HG03095 (cell line): ENCODE results near the gene PJVK.
"Not testable (repeated sequence)": the region's sequence is repeated elsewhere in the genome, so short reads cannot be mapped to it uniquely, and the experiment has no call there.

Experiments
- ATAC-seq: cut with Tn5 transposase; IDR thresholded peaks from one replicate; pipeline ENCODE4 v1.9.1; 2021; ENCODE audit warnings: moderate library complexity; ENCODE audit not compliant: unreplicated experiment

The PJVK gene, protein sequence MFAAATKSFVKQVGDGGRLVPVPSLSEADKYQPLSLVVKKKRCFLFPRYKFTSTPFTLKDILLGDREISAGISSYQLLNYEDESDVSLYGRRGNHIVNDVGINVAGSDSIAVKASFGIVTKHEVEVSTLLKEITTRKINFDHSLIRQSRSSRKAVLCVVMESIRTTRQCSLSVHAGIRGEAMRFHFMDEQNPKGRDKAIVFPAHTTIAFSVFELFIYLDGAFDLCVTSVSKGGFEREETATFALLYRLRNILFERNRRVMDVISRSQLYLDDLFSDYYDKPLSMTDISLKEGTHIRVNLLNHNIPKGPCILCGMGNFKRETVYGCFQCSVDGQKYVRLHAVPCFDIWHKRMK

DNA sequence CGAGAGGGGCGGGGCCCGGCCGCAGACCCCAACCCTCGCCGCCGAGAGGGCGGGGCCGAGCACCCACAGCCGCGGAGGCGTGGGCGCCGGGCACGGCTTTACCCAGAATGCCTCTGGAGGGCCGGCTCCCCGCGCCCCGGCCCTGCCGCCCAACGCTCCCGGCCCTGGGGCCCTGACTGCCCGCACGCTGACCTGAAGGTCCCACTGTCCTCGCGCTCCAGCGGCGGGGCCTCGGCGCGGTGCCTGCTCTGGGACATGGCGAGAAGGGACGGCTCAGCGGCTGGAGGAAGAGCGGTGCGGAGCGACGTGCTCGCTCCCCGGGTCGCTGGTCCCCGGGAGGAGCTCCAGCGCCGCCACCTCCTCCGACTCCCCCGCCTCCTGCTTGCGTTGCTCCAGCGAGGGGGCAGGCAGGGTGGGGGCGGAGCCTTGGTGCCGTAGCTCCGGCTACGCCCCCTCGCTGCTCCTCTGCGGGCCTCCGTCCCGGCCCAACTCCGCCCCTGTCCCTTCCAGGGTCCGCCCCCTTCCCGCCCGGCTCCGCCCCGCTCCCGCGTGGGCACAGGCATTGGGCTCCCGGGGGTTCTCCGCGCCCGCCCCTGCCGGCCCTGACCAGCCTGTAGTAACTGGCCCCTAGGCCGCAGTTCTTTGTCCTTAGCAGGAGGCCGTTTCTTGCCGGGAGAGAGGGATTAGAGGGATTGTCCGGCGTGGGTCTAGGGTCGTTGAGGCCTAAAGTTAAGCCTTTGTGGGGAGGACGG, at the start of gene PJVK, which contains the start of gene PRKRA:
PJVK (plus strand) TSS at position 605 of the 752 bp plus-strand sequence. CDS start 2,032 bp downstream, outside the sequence.
PRKRA (minus strand) TSS at position 402 of the 752 bp plus-strand sequence; CDS start at position 257, 145 bp downstream.
- ATAC-seq = peak; percentile 82

GRCh38 chr2:178401994-178402437, 49.2 kb upstream of the PJVK start:
- ATAC-seq = no peak

- peak; percentile 46 for ATAC-seq
Measured at GRCh38 chr2:178403671-178404306, 47.4 kb upstream of the PJVK start.

DNA sequence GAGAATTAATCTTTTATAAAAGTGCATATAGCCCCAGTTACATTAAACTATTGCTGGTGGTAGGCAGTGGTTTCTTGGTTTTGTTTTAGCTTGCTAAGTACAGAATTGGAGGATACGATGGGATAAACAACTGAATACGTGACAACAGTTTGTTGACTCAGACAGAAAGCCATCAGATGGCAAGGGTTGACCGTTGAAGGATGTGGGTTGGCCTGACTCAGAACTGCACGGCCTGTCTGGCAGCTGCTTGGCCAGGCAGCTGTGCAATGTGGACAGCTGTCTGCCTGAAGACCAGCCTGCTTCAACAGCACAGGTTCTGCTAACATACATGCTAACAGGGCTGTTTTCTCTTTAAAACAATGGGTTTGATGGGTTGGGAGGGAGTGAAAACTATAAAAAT, 46.8 kb upstream of the PJVK start:
- ATAC-seq = peak; percentile 99

- no peak for ATAC-seq
Measured at GRCh38 chr2:178409261-178409660, 41.9 kb upstream of the PJVK start.

DNA sequence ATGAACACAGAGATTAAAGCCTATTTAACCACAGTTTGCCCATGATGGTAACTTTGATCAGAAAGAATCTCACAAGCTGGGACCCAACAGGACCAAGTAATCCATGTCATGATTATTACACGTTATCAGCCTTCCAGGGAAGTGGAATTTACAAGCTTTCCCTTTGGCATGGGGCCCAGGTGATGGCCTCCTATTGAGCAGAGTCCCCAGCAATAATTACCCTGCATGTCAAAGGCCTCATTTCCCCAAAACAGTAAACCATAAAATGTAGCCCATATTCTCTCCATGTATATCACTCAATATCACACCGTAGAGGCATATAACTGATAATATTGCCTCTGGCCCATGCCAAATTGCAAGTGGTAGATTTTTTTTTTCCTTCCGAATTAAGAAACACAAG, 39.1 kb upstream of the PJVK start:
- ATAC-seq = no peak

- not testable (repeated sequence) for ATAC-seq
Measured at GRCh38 chr2:178412453-178412852, 38.7 kb upstream of the PJVK start.

DNA sequence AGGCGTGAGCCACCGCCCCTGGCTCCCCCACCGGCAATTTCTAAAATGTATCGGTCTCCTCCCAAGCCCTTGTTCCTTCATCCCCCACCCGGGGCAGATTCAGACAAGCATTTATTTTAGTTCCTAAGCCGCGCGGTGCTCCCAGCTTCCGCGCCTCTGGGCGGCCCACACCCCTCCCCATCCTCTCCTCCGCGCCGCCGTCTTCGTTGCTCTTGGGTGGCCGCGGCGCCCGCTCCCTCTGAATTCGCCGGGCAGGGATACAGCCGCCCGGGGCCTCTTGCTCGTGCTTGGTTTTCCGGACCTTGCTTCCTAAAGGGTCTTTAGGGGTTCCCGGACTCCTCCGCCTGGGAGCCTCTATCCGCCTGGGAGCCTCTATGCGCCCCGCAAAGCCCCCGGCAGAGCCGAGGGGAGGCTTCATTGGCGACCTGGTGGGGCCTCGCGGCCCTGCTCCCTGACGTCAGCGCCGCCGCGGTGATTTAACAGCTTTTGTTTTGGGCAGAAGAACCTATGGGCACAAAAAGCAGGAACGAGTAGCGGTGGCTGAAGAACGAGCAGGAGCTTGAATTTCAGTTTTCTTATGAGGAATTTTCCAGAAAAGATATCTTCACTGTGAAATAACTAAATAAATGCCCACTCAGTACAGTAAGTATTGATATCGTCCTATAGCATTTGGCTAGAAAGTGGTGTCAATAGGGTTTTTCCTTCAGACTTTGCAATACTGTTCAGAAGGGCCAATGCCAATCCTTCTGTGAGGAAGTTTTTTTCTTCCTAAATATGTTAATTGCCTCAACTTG, 37.5 kb upstream of the PJVK start:
- peak; percentile 75 for ATAC-seq

- peak; percentile 79 for ATAC-seq
Measured at GRCh38 chr2:178414266-178415247, 36.6 kb upstream of the PJVK start.

GRCh38 chr2:178415979-178416378, 35.2 kb upstream of the PJVK start:
- ATAC-seq = no peak

GRCh38 chr2:178417916-178418315, 33.3 kb upstream of the PJVK start:
- no peak for ATAC-seq

DNA sequence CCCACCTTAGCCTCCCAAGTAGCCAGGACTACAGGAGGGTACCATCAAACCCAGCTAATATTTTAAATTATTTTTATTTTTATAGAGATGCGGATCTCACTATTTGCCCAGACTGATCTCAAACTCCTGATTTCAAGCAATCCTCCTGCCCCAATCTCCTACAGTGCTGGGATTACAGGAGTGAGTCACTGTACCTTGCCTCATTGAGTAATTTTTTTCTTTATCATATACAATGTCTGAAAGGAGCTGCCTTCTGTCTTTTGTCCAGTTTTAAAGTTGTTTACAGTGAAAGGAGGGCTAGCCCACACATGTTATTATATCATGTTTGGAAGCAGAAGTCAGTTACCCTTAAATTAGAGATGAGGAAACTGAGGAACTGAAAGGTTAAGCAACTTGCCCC, 32.8 kb upstream of the PJVK start:
- no peak for ATAC-seq

DNA sequence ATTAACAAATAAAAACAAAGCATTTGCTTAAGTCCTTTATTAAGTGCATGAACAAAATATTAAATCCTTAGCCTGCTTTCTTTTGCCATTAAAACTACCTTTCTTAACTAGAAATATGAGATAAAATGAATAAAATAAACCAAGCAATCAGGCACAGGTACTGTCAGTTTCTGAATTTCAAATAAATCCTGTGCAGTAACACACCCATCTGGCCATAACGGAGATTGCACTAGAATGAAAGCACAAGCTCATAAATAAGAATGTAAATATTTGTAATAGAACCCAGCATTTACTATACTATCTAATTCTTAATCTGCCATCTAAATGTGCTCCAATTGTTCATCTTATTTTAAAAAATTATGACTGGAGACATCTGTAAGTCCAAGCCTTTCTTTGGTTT, 32.1 kb upstream of the PJVK start:
- no peak for ATAC-seq

- ATAC-seq = no peak
Measured at GRCh38 chr2:178420463-178420999, 30.6 kb upstream of the PJVK start.

- ATAC-seq = no peak
Measured at GRCh38 chr2:178422097-178422496, 29.1 kb upstream of the PJVK start.

DNA sequence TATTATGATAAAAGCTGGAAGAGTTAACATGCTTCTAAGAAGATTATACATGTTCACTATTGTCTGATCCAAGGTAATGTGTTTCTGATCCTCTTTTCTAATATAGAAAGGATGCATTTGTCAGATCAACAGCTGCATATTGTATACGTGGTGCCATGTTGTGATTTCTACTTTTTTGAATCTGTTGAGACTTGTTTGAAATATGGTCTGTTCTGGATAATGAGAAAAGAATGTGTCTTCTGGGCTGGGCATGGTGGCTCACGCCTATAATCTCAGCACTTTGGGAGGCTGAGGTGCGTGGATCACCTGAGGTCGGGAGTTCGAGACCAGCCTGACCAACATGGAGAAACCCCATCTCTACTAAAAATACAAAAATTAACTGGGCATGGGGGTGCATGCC, 27.4 kb upstream of the PJVK start:
- ATAC-seq = not testable (repeated sequence)

GRCh38 chr2:178425255-178425827, 25.8 kb upstream of the PJVK start:
- no peak for ATAC-seq

DNA sequence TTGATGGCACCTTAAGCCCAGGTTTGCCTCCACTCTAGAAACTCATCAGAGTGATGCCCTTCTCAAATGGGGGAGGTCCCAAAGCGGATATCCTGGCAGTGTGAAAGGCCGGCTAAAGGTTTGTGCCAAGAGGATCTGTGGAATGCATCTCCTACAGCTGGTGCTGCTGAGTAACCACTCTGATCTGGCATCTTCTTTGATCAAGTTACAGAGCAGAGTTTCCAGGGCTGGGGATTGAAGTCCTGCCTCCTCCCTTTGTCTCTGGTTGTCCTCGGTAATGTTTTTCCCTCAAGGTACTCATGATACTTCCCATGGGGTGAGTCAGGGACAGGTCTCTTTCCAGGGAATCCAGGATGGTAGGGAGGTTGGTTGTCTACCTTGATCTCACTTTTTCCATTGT, 24.8 kb upstream of the PJVK start:
- no peak for ATAC-seq

DNA sequence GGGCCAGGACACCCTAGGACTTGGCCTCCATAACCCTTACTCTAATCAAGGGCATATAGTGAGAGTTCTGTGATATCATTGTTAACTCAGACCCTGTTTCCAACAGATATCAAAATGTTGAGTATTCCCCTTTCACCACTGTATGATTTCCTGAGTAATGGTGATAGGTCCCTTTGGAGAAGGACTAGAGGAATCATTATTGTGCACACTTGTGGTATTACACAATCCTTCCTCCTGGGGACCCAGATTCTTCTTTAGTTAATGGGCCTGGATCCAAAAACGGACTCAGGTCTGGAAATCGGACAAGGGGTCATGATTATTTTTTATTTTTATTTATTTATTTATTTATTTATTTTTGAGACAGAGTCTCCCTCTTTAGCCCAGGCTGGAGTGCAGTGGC, 23.7 kb upstream of the PJVK start:
- no peak for ATAC-seq
